ENCODE data around the gene DPP6.

The DPP6 gene

GRCh38 chr7:154532771-154533170 lies 480.6 kb downstream of the DPP6 start:
- no peak for DNase-seq (ENCODE audit: low read depth)

GRCh38 chr7:154540596-154540995 lies 488.4 kb downstream of the DPP6 start:
- DNase-seq (ENCODE audit: low read depth) = no peak

- DNase-seq (ENCODE audit: low read depth) = no peak
Observed at GRCh38 chr7:154541606-154542005, 489.4 kb downstream of the DPP6 start.

- no peak for DNase-seq (ENCODE audit: low read depth)
Observed at GRCh38 chr7:154546946-154547587, 494.9 kb downstream of the DPP6 start.

- DNase-seq (ENCODE audit: low read depth) = no peak
Observed at GRCh38 chr7:154553711-154554265, 501.6 kb downstream of the DPP6 start.

- no peak for DNase-seq (ENCODE audit: low read depth)
Observed at GRCh38 chr7:154559454-154559853, 507.3 kb downstream of the DPP6 start.

GRCh38 chr7:154564676-154565075 lies 512.5 kb downstream of the DPP6 start:
- DNase-seq (ENCODE audit: low read depth) = no peak

GRCh38 chr7:154566877-154567276 lies 514.7 kb downstream of the DPP6 start:
- DNase-seq (ENCODE audit: low read depth) = no peak

GRCh38 chr7:154568346-154568745 lies 516.1 kb downstream of the DPP6 start:
- DNase-seq (ENCODE audit: low read depth) = no peak

GRCh38 chr7:154569916-154570315 lies 517.7 kb downstream of the DPP6 start:
- no peak for DNase-seq (ENCODE audit: low read depth)

- DNase-seq (ENCODE audit: low read depth) = no peak
Observed at GRCh38 chr7:154571772-154572171, 519.6 kb downstream of the DPP6 start.

- no peak for DNase-seq (ENCODE audit: low read depth)
Observed at GRCh38 chr7:154574235-154574634, 522.0 kb downstream of the DPP6 start.

- no peak for DNase-seq (ENCODE audit: low read depth)
Observed at GRCh38 chr7:154575497-154575896, 523.3 kb downstream of the DPP6 start.

GRCh38 chr7:154576604-154577003 lies 524.4 kb downstream of the DPP6 start:
- DNase-seq (ENCODE audit: low read depth) = no peak

- DNase-seq (ENCODE audit: low read depth) = no peak
Observed at GRCh38 chr7:154577141-154577873, 525.1 kb downstream of the DPP6 start.

- no peak for DNase-seq (ENCODE audit: low read depth)
Observed at GRCh38 chr7:154578336-154578735, 526.1 kb downstream of the DPP6 start.

- no peak for DNase-seq (ENCODE audit: low read depth)
Observed at GRCh38 chr7:154579711-154580110, 527.5 kb downstream of the DPP6 start.

- DNase-seq (ENCODE audit: low read depth) = no peak
Observed at GRCh38 chr7:154581251-154581890, 529.2 kb downstream of the DPP6 start.

GRCh38 chr7:154583454-154583853 lies 531.3 kb downstream of the DPP6 start:
- DNase-seq (ENCODE audit: low read depth) = no peak

- no peak for DNase-seq (ENCODE audit: low read depth)
Observed at GRCh38 chr7:154584352-154585252, 532.4 kb downstream of the DPP6 start.

GRCh38 chr7:154587792-154588191 lies 535.6 kb downstream of the DPP6 start:
- no peak for DNase-seq (ENCODE audit: low read depth)

- no peak for DNase-seq (ENCODE audit: low read depth)
Observed at GRCh38 chr7:154591544-154591943, 539.3 kb downstream of the DPP6 start.

All from GM04503 (cell line).